ENCODE data around the gene ESR1. TPM values are rescaled to one million over a fixed set of nuclear protein-coding genes. Genes with fewer than 3 reads are reported as not detected.

Gene ESR1
- total and polyA plus RNA-seq, 9 of the 15 experiments (the other 6 are each of a cell fraction or from before 2014, with no cell fraction given) = 0.03 to 0.27 (median 0.08) TPM; not detected in 1

GRCh38 chr6:152093711-152094110 lies 286.2 kb downstream of the ESR1 start (continued):
- TF ChIP-seq RERE (CRISPR knock-in tag; IDR thresholded peaks at IDR 0.05; ENCODE audit: borderline replicate concordance) = no peak
- no peak for TF ChIP-seq DMBX1 (CRISPR knock-in tag; IDR thresholded peaks at IDR 0.05; ENCODE audit: borderline replicate concordance)
- TF ChIP-seq ZFP30 (CRISPR knock-in tag; IDR thresholded peaks at IDR 0.05; ENCODE audit: borderline replicate concordance) = no peak
- no peak for TF ChIP-seq NR0B1 (IDR thresholded peaks at IDR 0.05; ENCODE audit: partially characterized antibody)
- no peak for TF ChIP-seq NUFIP1 (IDR thresholded peaks at IDR 0.05; ENCODE audit: partially characterized antibody)
- TF ChIP-seq NONO (IDR thresholded peaks at IDR 0.05; ENCODE audit: low read depth in 2 of 2, low read length in 1 of 2) = no peak
